GM18508 (cell line): Measurements from ENCODE around the gene SYTL1.
"Not testable (repeated sequence)": the region's sequence is repeated elsewhere in the genome, so short reads cannot be mapped to it uniquely, and the experiment has no call there.

Source experiments
- ATAC-seq: cut with Tn5 transposase; IDR thresholded peaks from one replicate; pipeline ENCODE4 v1.9.1; 2021; ENCODE audit warnings: moderate number of reproducible peaks; ENCODE audit not compliant: insufficient read depth, unreplicated experiment

SYTL1 gene

GRCh38 chr1:27380766-27381733 lies 39.2 kb downstream of the SYTL1 start:
- ATAC-seq: no peak

DNA sequence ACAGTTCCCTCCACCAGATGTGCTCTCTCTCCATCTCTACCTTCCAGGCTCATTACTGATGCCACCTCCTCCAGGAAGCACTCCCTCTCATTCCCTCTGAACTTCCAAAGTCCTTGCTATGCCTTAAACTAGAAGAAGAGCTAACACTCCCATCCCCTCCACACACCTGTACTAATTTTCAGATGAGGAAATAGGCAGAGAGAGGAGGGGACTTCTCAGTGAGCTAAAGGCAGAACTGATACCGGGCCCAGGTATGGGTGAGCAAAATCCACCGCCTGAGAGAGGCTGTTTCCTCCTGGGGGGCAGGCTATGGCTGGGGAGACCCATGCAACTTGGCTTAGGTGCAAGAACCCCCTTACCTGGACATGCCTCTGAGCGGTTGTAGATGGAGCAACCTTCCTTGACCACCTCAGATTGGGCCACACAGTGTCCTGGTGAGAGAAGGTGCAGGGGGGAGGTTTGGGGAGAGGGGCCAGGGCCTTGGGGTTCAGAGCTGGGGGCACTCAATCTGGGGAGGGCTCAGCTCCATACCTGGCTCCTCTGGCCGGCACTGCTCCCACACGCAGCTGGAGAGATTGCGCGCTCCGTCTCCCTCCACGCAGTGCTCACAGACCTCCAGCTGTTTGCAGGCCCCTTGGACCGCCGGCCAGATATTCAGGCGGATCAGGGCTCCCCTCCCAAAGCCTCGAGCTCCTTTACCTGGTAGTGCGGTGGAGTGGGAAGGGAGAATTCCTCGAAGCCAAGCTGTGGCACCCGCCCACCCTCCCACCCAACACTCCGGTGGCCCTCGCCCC lies 40.3 kb downstream of the SYTL1 start:
- no peak for ATAC-seq

GRCh38 chr1:27383039-27383605 lies 41.3 kb downstream of the SYTL1 start, which contains the start of gene CD164L2:
Gene CD164L2, minus strand, starts transcription at chr1:27383333. Its CDS starts 94 bp downstream, at chr1:27383239.
- no peak for ATAC-seq

- ATAC-seq: no peak
These were observed 41.8 kb downstream of the SYTL1 start for GRCh38 chr1:27383661-27384060.

GRCh38 chr1:27384797-27385196 lies 43.0 kb downstream of the SYTL1 start:
- ATAC-seq: not testable (repeated sequence)

DNA sequence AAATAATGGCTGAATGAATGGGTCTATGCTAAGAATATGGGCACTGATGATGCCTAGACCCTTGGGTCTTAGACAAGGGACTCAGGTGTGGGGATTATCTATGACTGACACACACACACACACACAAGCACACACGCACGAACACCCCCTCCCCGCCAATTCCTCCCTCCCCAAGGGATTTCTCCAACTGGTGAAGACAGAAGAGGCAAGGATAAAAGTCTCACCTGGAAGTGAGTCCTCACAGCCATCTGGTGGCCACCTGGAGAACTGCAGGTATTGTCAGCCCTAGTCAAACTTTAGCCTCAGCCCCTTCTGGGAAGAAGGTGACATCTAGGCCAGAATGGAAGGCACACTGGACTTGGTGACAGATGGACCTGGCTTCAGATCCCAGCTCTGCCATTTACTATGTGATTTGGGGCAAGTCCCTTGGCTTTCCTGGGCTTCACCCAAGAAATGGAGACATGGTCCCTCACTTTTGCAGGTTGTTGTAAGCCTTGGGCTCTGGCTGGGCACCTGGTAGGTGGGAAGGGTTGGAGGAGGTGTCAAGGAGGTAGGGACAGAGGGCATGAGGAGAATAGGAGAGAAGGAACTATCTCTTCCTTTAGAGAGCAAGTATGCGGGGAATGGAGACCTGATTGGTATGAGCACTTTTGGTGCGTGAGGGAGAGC lies 46.6 kb downstream of the SYTL1 start:
- no peak for ATAC-seq

DNA sequence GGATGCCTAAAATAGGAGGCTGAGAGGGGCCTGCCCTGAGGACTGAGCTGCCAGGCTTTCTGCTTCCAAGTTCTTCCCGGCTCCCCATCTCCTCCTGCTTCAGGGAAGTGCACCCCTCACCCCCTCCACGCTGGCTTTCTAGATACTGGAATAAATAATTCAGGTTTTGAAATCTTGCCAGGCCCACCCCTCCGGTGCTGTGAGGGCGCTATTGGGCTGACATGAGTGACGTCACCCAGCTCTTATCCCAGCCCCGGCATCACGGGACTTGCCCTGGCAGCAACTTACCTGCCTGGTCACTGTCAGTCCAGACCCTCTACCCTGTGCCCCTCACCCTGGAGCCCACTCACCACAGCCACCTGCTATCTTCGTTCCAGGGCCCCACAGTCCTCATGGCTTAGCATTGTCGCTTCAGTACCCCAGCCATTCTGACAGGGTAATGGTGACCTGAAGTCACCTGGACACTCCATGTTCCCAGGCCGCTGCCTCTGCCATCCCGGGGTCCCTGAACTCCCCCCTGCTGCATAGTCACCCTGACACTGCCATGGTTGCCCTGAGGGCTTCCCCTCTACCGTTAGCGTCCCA lies 49.8 kb downstream of the SYTL1 start:
- no peak for ATAC-seq

- ATAC-seq: no peak
These were observed 50.4 kb downstream of the SYTL1 start, which contains the start of gene GPR3 for GRCh38 chr1:27392096-27392777. Gene GPR3, plus strand, starts transcription at chr1:27392622. Its CDS starts 1,177 bp downstream, at chr1:27393799.

- no peak for ATAC-seq
These were observed 51.2 kb downstream of the SYTL1 start for GRCh38 chr1:27392778-27393635.

DNA sequence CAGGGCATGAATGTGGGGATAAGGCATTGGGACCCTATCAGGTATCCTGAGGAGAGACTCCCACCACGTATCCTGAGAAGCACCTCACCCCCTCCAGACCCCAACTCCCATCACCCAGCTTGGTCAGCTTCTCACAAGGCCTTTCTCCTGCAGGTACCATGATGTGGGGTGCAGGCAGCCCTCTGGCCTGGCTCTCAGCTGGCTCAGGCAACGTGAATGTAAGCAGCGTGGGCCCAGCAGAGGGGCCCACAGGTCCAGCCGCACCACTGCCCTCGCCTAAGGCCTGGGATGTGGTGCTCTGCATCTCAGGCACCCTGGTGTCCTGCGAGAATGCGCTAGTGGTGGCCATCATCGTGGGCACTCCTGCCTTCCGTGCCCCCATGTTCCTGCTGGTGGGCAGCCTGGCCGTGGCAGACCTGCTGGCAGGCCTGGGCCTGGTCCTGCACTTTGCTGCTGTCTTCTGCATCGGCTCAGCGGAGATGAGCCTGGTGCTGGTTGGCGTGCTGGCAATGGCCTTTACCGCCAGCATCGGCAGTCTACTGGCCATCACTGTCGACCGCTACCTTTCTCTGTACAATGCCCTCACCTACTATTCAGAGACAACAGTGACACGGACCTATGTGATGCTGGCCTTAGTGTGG lies 51.9 kb downstream of the SYTL1 start:
- ATAC-seq: no peak

DNA sequence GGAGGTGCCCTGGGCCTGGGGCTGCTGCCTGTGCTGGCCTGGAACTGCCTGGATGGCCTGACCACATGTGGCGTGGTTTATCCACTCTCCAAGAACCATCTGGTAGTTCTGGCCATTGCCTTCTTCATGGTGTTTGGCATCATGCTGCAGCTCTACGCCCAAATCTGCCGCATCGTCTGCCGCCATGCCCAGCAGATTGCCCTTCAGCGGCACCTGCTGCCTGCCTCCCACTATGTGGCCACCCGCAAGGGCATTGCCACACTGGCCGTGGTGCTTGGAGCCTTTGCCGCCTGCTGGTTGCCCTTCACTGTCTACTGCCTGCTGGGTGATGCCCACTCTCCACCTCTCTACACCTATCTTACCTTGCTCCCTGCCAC lies 52.4 kb downstream of the SYTL1 start:
- no peak for ATAC-seq

GRCh38 chr1:27394925-27395324 lies 53.1 kb downstream of the SYTL1 start:
- no peak for ATAC-seq

DNA sequence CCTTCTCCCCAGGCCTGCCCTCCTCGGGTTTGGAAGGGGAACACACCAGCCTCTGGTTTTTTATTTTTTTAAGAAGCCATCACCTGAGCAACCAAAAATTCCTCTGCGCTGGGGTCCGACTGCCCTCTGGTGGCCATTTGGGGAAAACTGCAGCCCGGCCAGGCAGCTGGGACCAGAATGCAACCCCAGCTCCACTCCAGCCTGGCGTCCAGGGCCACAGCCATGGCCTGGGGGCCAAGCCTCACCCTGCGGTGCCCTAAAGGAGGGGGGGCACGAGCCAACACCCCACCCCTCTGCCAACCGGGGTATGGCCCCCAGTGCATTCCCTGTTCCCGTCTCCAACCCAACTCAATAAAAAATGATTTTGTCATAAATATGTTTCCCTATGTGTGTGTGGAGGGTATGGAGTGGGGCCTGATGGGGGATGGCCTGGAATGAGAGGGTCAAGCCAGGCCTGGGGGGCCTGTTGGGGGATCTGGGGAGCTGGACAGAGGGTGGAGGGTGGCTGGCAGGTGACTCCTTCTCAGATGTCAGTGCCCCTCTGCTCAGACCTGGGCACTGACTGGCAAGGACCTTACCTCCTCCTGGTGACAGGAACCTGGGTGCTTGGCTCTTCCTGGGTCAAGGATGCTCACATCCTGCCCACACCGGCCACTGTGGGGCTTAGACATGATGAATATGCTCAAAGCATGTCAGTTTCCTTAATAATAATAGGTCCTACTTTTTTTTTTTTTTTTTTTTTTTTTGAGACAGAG lies 53.8 kb downstream of the SYTL1 start:
- ATAC-seq: no peak

- ATAC-seq: no peak
These were observed 55.3 kb downstream of the SYTL1 start for GRCh38 chr1:27397110-27397509.

DNA sequence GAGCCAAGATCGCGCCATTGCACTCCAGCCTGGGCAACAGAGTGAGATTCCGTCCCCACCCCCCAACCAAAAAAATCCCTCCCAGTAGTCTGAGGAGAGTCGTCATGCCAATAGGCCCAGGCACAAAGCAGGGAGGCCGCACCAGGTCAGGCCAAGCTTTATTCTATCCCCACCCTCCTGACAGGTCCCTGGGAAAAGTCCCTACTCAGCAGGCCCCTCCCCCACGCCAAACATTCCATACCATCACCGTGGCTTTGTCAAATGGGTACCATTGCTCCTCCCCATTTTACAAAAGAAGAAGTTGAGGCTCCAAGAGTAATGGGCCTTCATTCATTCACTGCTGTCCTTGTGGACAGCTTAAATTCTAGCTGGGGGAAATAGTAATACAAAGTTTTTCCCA lies 55.9 kb downstream of the SYTL1 start:
- no peak for ATAC-seq

GRCh38 chr1:27398405-27399149 lies 56.8 kb downstream of the SYTL1 start:
- no peak for ATAC-seq
